ENCODE measurements around the gene DDX47.

- TF ChIP-seq HNF4G (IDR thresholded peaks at IDR 0.05; ENCODE audit: borderline replicate concordance, low read depth, low read length) (no peak), HNF4G (CRISPR knock-in tag; IDR thresholded peaks at IDR 0.05; ENCODE audit: borderline replicate concordance, low read depth) (no peak), ZNF598 (CRISPR knock-in tag; IDR thresholded peaks at IDR 0.05; ENCODE audit: borderline replicate concordance) (no peak)
Observed at GRCh38 chr12:12818701-12819100, 5.6 kb downstream of the DDX47 start.

Measured in HepG2 (cell line).